ENCODE measurements around the gene CREB3L4.

GRCh38 chr1:153978274-153978909 is 10.7 kb downstream of the CREB3L4 start:
- TF ChIP-seq CTCF (conservative IDR thresholded peaks at IDR 0.05 in 1 of 2, IDR thresholded peaks at IDR 0.05 in 1 of 2; ENCODE audit: low read depth in 1 of 2, low read length in 2 of 2) (no peak), EZH2 (IDR thresholded peaks at IDR 0.05; ENCODE audit: low read length, missing control alignments) (no peak)

All from fibroblast of lung (primary cell).